ELF-1 (cell line): ENCODE results near the gene PLIN5.
A peak's percentile ranks its signal among the peaks of the same experiment; 100 is the strongest.

Source experiments
- DNase-seq: peaks from one replicate; pipeline ENCODE4 v3.0.0-alpha.2; 2016; ENCODE audit warnings: low read depth, low spot score

The PLIN5 gene

GRCh38 chr19:4487572-4487971 lies 47.5 kb downstream of the PLIN5 start:
- DNase-seq, result no peak

GRCh38 chr19:4483385-4483784 lies 51.6 kb downstream of the PLIN5 start:
- no peak for DNase-seq

- DNase-seq, result no peak
Measured at GRCh38 chr19:4482721-4483364, 52.2 kb downstream of the PLIN5 start.

GRCh38 chr19:4477034-4477801 lies 57.8 kb downstream of the PLIN5 start:
- DNase-seq, result no peak

- DNase-seq, result peak; percentile 70
Measured at GRCh38 chr19:4474514-4475022, 60.5 kb downstream of the PLIN5 start.

GRCh38 chr19:4473763-4474513 lies 61.1 kb downstream of the PLIN5 start:
- peak; percentile 47 for DNase-seq

GRCh38 chr19:4473011-4473762 lies 61.8 kb downstream of the PLIN5 start:
- DNase-seq, result no peak
